K562 (cell line): ENCODE results near the gene BORA. TPM values are rescaled to one million over a fixed set of nuclear protein-coding genes. Genes with fewer than 3 reads are reported as not detected.
"Not testable (repeated sequence)": the region's sequence is repeated elsewhere in the genome, so short reads cannot be mapped to it uniquely, and the experiment has no call there.

Experiments
- ATAC-seq: fragments of 200-7000 bp; cut with Tn5 transposase; 3 replicates; pipeline ENCODE4 v1.9.1; 2020; ENCODE audit warnings: moderate library complexity
- BruUV-seq: library from RNA; stranded (reverse); fragments of 400-500 nt; replicated peaks from 2 replicates; lab custom pipeline; 2021; lab: Mats Ljungman, UMichigan
- CTCF ChIA-PET: fragments of 300-600 bp; formaldehyde crosslinking; extraction: SDS; loops from one replicate; lab custom pipeline; 2021; ENCODE audit warnings: low intra/inter-chr PET ratio; lab: Yijun Ruan, JAX
- POLR2A ChIA-PET: fragments of 300-600, 350-650 bp; sonication (Branson Sonifier 250); formaldehyde crosslinking; extraction: SDS; loops from one replicate; lab custom pipeline; 2021; ENCODE audit warnings: antibody characterized with exemption, inconsistent platforms; lab: Yijun Ruan, JAX
- DNase-seq, 4 experiments: peaks; one replicate each; pipeline versions ENCODE4 v3.0.0 to v3.0.0-alpha.2; 2011 to 2018; ENCODE audit warnings: low spot score in 3 of 4, mixed read lengths in 3 of 4; ENCODE audit errors: extremely low read depth in 1 of 4
- FAIRE-seq: peaks from 2 replicates; lab custom pipeline; 2011; peaks lifted over from hg19 to GRCh38; lab: Jason Lieb, UNC
- H2AFZ ChIP-seq: 2 replicates; pipeline ENCODE4 v1.6.0; 2011; ENCODE audit warnings: low read depth, low read length, control low read depth, inconsistent platforms
- H3K27ac ChIP-seq: fragments of 200-600 bp; 3 replicates; pipeline ENCODE4 v1.8.0; 2011; ENCODE audit warnings: low read depth, mild to moderate bottlenecking, control low read depth, inconsistent platforms, low read length, moderate library complexity, mixed read lengths; ENCODE audit errors: extremely low read depth
- H3K27me3 ChIP-seq, 2 experiments: fragments of 300-600 bp in 1 of 2; 2 replicates in 1 of 2; 3 replicates in 1 of 2; pipeline versions ENCODE4 v1.6.0 to v1.8.0; 2011; ENCODE audit warnings: inconsistent platforms in 2 of 2, low read length in 2 of 2, mild to moderate bottlenecking in 1 of 2, mixed read lengths in 1 of 2, moderate library complexity in 1 of 2; ENCODE audit not compliant: control insufficient read depth in 2 of 2, insufficient read depth in 2 of 2
- H3K36me3 ChIP-seq: fragments of 300-600 bp; 3 replicates; pipeline ENCODE4 v1.8.0; 2011; ENCODE audit warnings: mild to moderate bottlenecking, low read length, inconsistent platforms; ENCODE audit not compliant: control insufficient read depth, insufficient read depth
- H3K4me1 ChIP-seq, 2 experiments: fragments of 200-600 bp in 1 of 2; replicated peaks in 1 of 2; 2 replicates in 1 of 2; 3 replicates in 1 of 2; pipeline versions ENCODE4 v1.5.1 to v1.8.0; 2011; ENCODE audit warnings: inconsistent platforms in 2 of 2, low read length in 2 of 2, mild to moderate bottlenecking in 1 of 2, mixed read lengths in 1 of 2, moderate library complexity in 1 of 2; ENCODE audit not compliant: control insufficient read depth in 2 of 2, insufficient read depth in 2 of 2
- H3K4me2 ChIP-seq: 2 replicates; pipeline ENCODE4 v1.6.1; 2011; ENCODE audit warnings: low read length, control low read depth, inconsistent platforms, mixed read lengths; ENCODE audit not compliant: insufficient read depth
- H3K4me3 ChIP-seq: fragments of 200-600 bp; sonication (generic), shearing (Covaris generic); 2 replicates; pipeline ENCODE4 v1.5.1; 2016; ENCODE audit warnings: control low read depth, inconsistent platforms
- H3K79me2 ChIP-seq: fragments of 200-600 bp; 3 replicates; pipeline ENCODE4 v1.8.0; 2011; ENCODE audit warnings: low read length, inconsistent platforms; ENCODE audit not compliant: control insufficient read depth, insufficient read depth
- H3K9ac ChIP-seq, 2 experiments: 2 replicates each; pipeline versions ENCODE4 v1.6.0 to v1.6.1; 2011; ENCODE audit warnings: low read depth in 2 of 2, low read length in 2 of 2, control low read depth in 1 of 2, inconsistent platforms in 1 of 2, mild to moderate bottlenecking in 1 of 2, mixed read lengths in 1 of 2; ENCODE audit not compliant: insufficient read depth in 1 of 2
- H3K9me1 ChIP-seq: one replicate; pipeline ENCODE4 v1.6.0; 2011; ENCODE audit warnings: inconsistent platforms, mild to moderate bottlenecking, low read length, moderate library complexity; ENCODE audit not compliant: control insufficient read depth, insufficient read depth
- H3K9me3 ChIP-seq: replicated peaks from 2 replicates; pipeline ENCODE4 v1.5.1; 2011; ENCODE audit warnings: low read depth, low read length, inconsistent platforms; ENCODE audit not compliant: control insufficient read depth, insufficient read depth
- H4K20me1 ChIP-seq: replicated peaks from 2 replicates; pipeline ENCODE4 v1.6.1; 2011; ENCODE audit warnings: low read length, inconsistent platforms, mixed read lengths; ENCODE audit not compliant: control insufficient read depth, insufficient read depth
- CEBPB ChIP-seq: fragments of 450-650 bp; IDR thresholded peaks from 2 replicates; pipeline ENCODE4 v1.6.1; 2016; ENCODE audit warnings: missing genetic modification characterization, missing compliant biosample characterization
- MGA ChIP-seq: fragments of 450-650 bp; IDR thresholded peaks from 2 replicates; pipeline ENCODE4 v1.6.1; 2016; ENCODE audit warnings: mild to moderate bottlenecking, moderate library complexity
- WGBS: fragments of 100-300 bp; shearing (Covaris generic); methylation state at CpG from one replicate; pipeline ENCODE4 v1.1.6; 2016; ENCODE audit warnings: low coverage, mixed read lengths; ENCODE audit not compliant: insufficient coverage; ENCODE audit errors: missing lambda C conversion rate; 5-methylcytosine and 5-hydroxymethylcytosine counted together
- in situ Hi-C: fragments of 300-500 bp; cut with MboI; formaldehyde crosslinking; loops from 4 replicates; pipeline ENCODE4 v1.15.0; 2018; ENCODE audit warnings: inconsistent platforms, mixed read lengths
- intact Hi-C: fragments of 100-400 bp; cut with micrococcal nuclease; formaldehyde crosslinking; loops from 2 replicates; pipeline ENCODE4 v1.14.2; 2022
- polyA plus RNA-seq, 8 experiments: library from polyadenylated mRNA; depleted of rRNA in 4 of 8; stranded (reverse) in 5 of 8; unstranded in 3 of 8; fragments of >200 nt; fragmentation: Nextera tagmentation in 2 of 8; fragmentation: Illumina TruSeq in 1 of 8; extraction: Ambion mirVana in 2 of 8; extraction: Trizol in 1 of 8; gene quantifications; 2 replicates each; pipeline versions ENCODE4 v1.2.1 to v1.2.3, GENCODE V29; 2011 to 2014; ENCODE audit warnings: inconsistent platforms in 1 of 8, missing spikeins in 1 of 8
- total RNA-seq, 7 experiments: library from RNA; depleted of rRNA in 6 of 7; stranded (reverse); fragments of >200 nt in 6 of 7; fragmentation: Illumina TruSeq in 2 of 7; extraction: Trizol in 2 of 7; gene quantifications; 2 replicates each; pipeline versions ENCODE4 v1.2.1 to v1.2.3, GENCODE V29; 2011 to 2021; ENCODE audit warnings: low replicate concordance in 1 of 7

Gene BORA
- total and polyA plus RNA-seq, 9 of the 15 experiments (the other 6 are each of a cell fraction or from before 2014, with no cell fraction given), result 12.4 to 21.5 (median 18.2) TPM

- TF ChIP-seq CEBPB (tag), result peak; percentile 58; the same call in 1 of the 2 replicates
- FAIRE-seq, H3K9me1 ChIP-seq, BruUV-seq, in situ Hi-C loops, CTCF ChIA-PET, H3K27me3 ChIP-seq, DNase-seq, H4K20me1 ChIP-seq, POLR2A ChIA-PET, ATAC-seq, H3K9me3 ChIP-seq, H3K4me1 ChIP-seq: not testable (repeated sequence)
- intact Hi-C loops, result loop anchor here (2.0 kb wide), 1 partner anchor 55 kb away; the partner anchor contains the start of gene DIS3
- H3K79me2 ChIP-seq, result peaks cover 92% of the 10 kb centered on the region
- H3K27ac ChIP-seq, result peak overlapping the region; percentile 48; the same call in 2 of the 3 replicates
- 6% methylated on average over 9 of the region's 15 CpGs for WGBS
- peak overlapping the region; percentile 82 for H3K4me3 ChIP-seq
- peak overlapping the region; percentile 86 to 92; a peak in 3 of 4 replicates for H3K9ac ChIP-seq
- 0 out of 2 replicates have a peak overlapping the region, but pooled peaks have one; percentile 17 for H2AFZ ChIP-seq
- peaks cover 48% of the 10 kb centered on the region for H3K36me3 ChIP-seq
- peak overlapping the region; percentile 93 for H3K4me2 ChIP-seq
These were observed 1.5 kb upstream of the BORA start for GRCh38 chr13:72726185-72726584.

GRCh38 chr13:72726726-72727416, 852 bp upstream of the BORA start:
- BruUV-seq, result no TSS peak
- Histone ChIP-seq H3K9me1 (no peaks in the 10 kb centered on the region), H3K4me3 (peak overlapping the region; percentile 82), H4K20me1 (no peaks in the 10 kb centered on the region), H3K9ac (peak overlapping the region; percentile 92 to 94), H3K4me2 (peak overlapping the region; percentile 93), H3K79me2 (peaks cover 92% of the 10 kb centered on the region), H3K9me3 (no peaks in the 10 kb centered on the region), H3K4me1 (peaks cover 0 to 7% of the 10 kb centered on the region in 2 experiments; a peak in 4 of 5 replicates), H3K36me3 (peaks cover 48% of the 10 kb centered on the region), H2AFZ (peak overlapping the region; percentile 84), H3K27me3 (no peaks in the 10 kb centered on the region), H3K27ac (peak overlapping the region; percentile 94)
- ATAC-seq, result peak; percentile 80
- ChIA-PET POLR2A (no interaction called here), CTCF (no interaction called here)
- DNase-seq, result peak; percentile 51 to 72 (median 53)
- intact Hi-C loops, result loop anchor here (2.0 kb wide), 1 partner anchor 54 kb away; the partner anchor contains the start of gene DIS3
- in situ Hi-C loops, result no loop called here
- FAIRE-seq, result no peak
- WGBS, result 0% methylated on average over 13 of the region's 49 CpGs
- TF ChIP-seq MGA, result peak; percentile 90
